Prostate gland (tissue), 2 donors: ENCODE data around the gene ZDHHC22. TPM values are rescaled to one million over a fixed set of nuclear protein-coding genes. Genes with fewer than 3 reads are reported as not detected.
"Not testable (repeated sequence)": the region's sequence is repeated elsewhere in the genome, so short reads cannot be mapped to it uniquely, and the experiment has no call there.

ENCODE experiments used
- DNase-seq: peaks from one replicate; pipeline ENCODE4 v3.0.0-alpha.2; 2019; ENCODE audit warnings: low spot score
- H3K27ac ChIP-seq, 2 donors: fragments of 200-600 bp; sonication (generic); 2 replicates each; pipeline ENCODE4 v1.5.1; 2017 to 2019
- H3K27me3 ChIP-seq: fragments of 200-600 bp; sonication (generic); replicated peaks from 2 replicates; pipeline ENCODE4 v1.5.1; 2019; ENCODE audit not compliant: insufficient read depth
- H3K36me3 ChIP-seq, 2 donors: fragments of 200-600 bp; sonication (generic); 1 replicate in 1 of 2; 2 replicates in 1 of 2; pipeline versions ENCODE4 v1.5.1 to v1.8.1; 2017 to 2019
- H3K4me1 ChIP-seq: fragments of 200-600 bp; sonication (generic); replicated peaks from 2 replicates; pipeline ENCODE4 v1.5.1; 2019
- H3K4me3 ChIP-seq, 2 donors: fragments of 200-600 bp; sonication (generic); 2 replicates each; pipeline ENCODE4 v1.5.1; 2017 to 2019
- H3K9me3 ChIP-seq: fragments of 200-600 bp; sonication (generic); 2 replicates; pipeline ENCODE4 v1.5.1; 2017
- CTCF ChIP-seq, 4 experiments: fragments of 200-600 bp in 2 of 4; fragments of 450-650 bp in 2 of 4; sonication (generic) in 2 of 4; IDR thresholded peaks; 1 replicate in 3 of 4; 2 replicates in 1 of 4; pipeline ENCODE4 v1.5.1; 2016 to 2019; ENCODE audit warnings: antibody characterized with exemption in 4 of 4, mild to moderate bottlenecking in 2 of 4, moderate library complexity in 2 of 4
- POLR2A ChIP-seq: fragments of 450-650 bp; IDR thresholded peaks from one replicate; pipeline ENCODE4 v1.6.1; 2016; ENCODE audit warnings: antibody characterized with exemption, mild to moderate bottlenecking
- POLR2AphosphoS5 ChIP-seq: sonication (generic); formaldehyde crosslinking; IDR thresholded peaks from one replicate; pipeline ENCODE4 v1.6.1; 2017; ENCODE audit warnings: antibody characterized with exemption
- WGBS: methylation state at CpG from one replicate; pipeline ENCODE4 v1.1.5; 2018; 5-methylcytosine and 5-hydroxymethylcytosine counted together
- intact Hi-C: fragments of 100-400 bp; cut with DNase I; formaldehyde crosslinking; loops from one replicate; pipeline ENCODE4 v1.14.2; 2022
- total RNA-seq, 2 donors: library from RNA; depleted of rRNA; stranded (reverse); fragments of >200 nt; gene quantifications; one replicate each; pipeline ENCODE4 v1.1.0, GENCODE V29; 2016

Gene ZDHHC22
- total RNA-seq, 2 donors from 2014 or later, result 0.11 TPM; not detected in 1

GRCh38 chr14:77175843-77176242 is 34.3 kb upstream of the ZDHHC22 start:
- no peak for TF ChIP-seq POLR2AphosphoS5
- no peaks in the 10 kb centered on the region for H3K4me1 ChIP-seq
- H3K27me3 ChIP-seq, result no peaks in the 10 kb centered on the region
- 78% methylated on average over 3 of the region's 3 CpGs for WGBS
- H3K27ac ChIP-seq, result no peak overlapping the region
- no peak for DNase-seq
- intact Hi-C loops, result no loop called here
- H3K9me3 ChIP-seq, result no peaks in the 10 kb centered on the region
- no peak overlapping the region for H3K4me3 ChIP-seq
- no peaks in the 10 kb centered on the region for H3K36me3 ChIP-seq

- H3K27ac ChIP-seq, H3K36me3 ChIP-seq, H3K4me1 ChIP-seq, H3K27me3 ChIP-seq, H3K4me3 ChIP-seq, intact Hi-C loops, H3K9me3 ChIP-seq, DNase-seq: not testable (repeated sequence)
- WGBS, result 86% methylated on average over 9 of the region's 9 CpGs
These were observed 32.5 kb upstream of the ZDHHC22 start for GRCh38 chr14:77173911-77174617.

- DNase-seq, result no peak
- Histone ChIP-seq H3K4me3 (no peak overlapping the region), H3K27me3 (no peaks in the 10 kb centered on the region), H3K36me3 (no peaks in the 10 kb centered on the region), H3K4me1 (no peaks in the 10 kb centered on the region), H3K27ac (no peak overlapping the region), H3K9me3 (no peaks in the 10 kb centered on the region)
- 64% methylated on average over 5 of the region's 5 CpGs for WGBS
- TF ChIP-seq POLR2A (no peak), POLR2AphosphoS5 (no peak), CTCF (IDR thresholded peaks at IDR 0.05) (no peak)
- intact Hi-C loops, result no loop called here
These were observed 31.3 kb upstream of the ZDHHC22 start for GRCh38 chr14:77172916-77173315.

- no peak for TF ChIP-seq CTCF (IDR thresholded peaks at IDR 0.05)
- TF ChIP-seq POLR2A, result no peak
- TF ChIP-seq POLR2AphosphoS5, result no peak
- H3K4me1 ChIP-seq, result no peaks in the 10 kb centered on the region
- H3K36me3 ChIP-seq, result no peaks in the 10 kb centered on the region
- no peak for DNase-seq
- intact Hi-C loops, result no loop called here
- H3K27ac ChIP-seq, result no peak overlapping the region
- 64% methylated on average over 3 of the region's 3 CpGs for WGBS
- H3K27me3 ChIP-seq, result no peaks in the 10 kb centered on the region
- no peak overlapping the region for H3K4me3 ChIP-seq
- H3K9me3 ChIP-seq, result no peaks in the 10 kb centered on the region
These were observed 28.5 kb upstream of the ZDHHC22 start for GRCh38 chr14:77170045-77170444.

- Histone ChIP-seq H3K27ac (no peak overlapping the region), H3K4me1 (no peaks in the 10 kb centered on the region), H3K27me3 (peaks cover 2% of the 10 kb centered on the region), H3K36me3 (no peaks in the 10 kb centered on the region), H3K4me3 (no peak overlapping the region), H3K9me3 (no peaks in the 10 kb centered on the region)
- 80% methylated on average over 4 of the region's 4 CpGs for whole genome bisulfite sequencing
- intact Hi-C loops, result no loop called here
- no peak for DNase-seq
- TF ChIP-seq POLR2AphosphoS5 (no peak), POLR2A (no peak), CTCF (IDR thresholded peaks at IDR 0.05) (no peak)
These were observed 19.4 kb upstream of the ZDHHC22 start for GRCh38 chr14:77161011-77161410.

GRCh38 chr14:77158882-77159255 is 17.3 kb upstream of the ZDHHC22 start:
- intact Hi-C loops, result loop anchor here (5.0 kb wide), 1 partner anchor 298 kb away; the partner anchor contains the start of genes AHSA1 and VIPAS39
- H3K9me3 ChIP-seq, result no peaks in the 10 kb centered on the region
- no peaks in the 10 kb centered on the region for H3K4me1 ChIP-seq
- peaks cover 2% of the 10 kb centered on the region for H3K27me3 ChIP-seq
- no peak for DNase-seq
- no peak overlapping the region for H3K27ac ChIP-seq
- TF ChIP-seq CTCF (IDR thresholded peaks at IDR 0.05) (no peak), POLR2A (no peak), POLR2AphosphoS5 (no peak)
- H3K4me3 ChIP-seq, result no peak overlapping the region
- 43% methylated on average over 2 of the region's 2 CpGs for WGBS
- H3K36me3 ChIP-seq, result no peaks in the 10 kb centered on the region
